ENCODE results near the gene CFAP46. TPM values are rescaled to one million over a fixed set of nuclear protein-coding genes. Genes with fewer than 3 reads are reported as not detected.

Gene CFAP46
- total RNA-seq, 2 experiments from 2014 or later = 0.34 TPM; not detected in 1

- no peak overlapping the region for H3K27ac Mint-ChIP-seq
- peaks cover 10% of the 10 kb centered on the region for H3K4me1 Mint-ChIP-seq (ENCODE audit: low read depth)
- peaks cover under 1% of the 10 kb centered on the region for H3K36me3 Mint-ChIP-seq (ENCODE audit: low read depth)
- no peak for TF ChIP-seq CTCF (IDR thresholded peaks at IDR 0.05)
- intact Hi-C loops (cut with micrococcal nuclease) = no loop called here
- ChIA-PET POLR2A (no interaction called here), CTCF (no interaction called here)
- H3K4me3 Mint-ChIP-seq = no peak overlapping the region
- ATAC-seq (no peak), DNase-seq (no peak)
- no peaks in the 10 kb centered on the region for H3K27me3 Mint-ChIP-seq
- peaks cover 5% of the 10 kb centered on the region for H3K9me3 Mint-ChIP-seq
Measured at GRCh38 chr10:132847416-132847777, 95.0 kb downstream of the CFAP46 start.

- peaks cover 10% of the 10 kb centered on the region for H3K4me1 Mint-ChIP-seq (ENCODE audit: low read depth)
- H3K9me3 Mint-ChIP-seq = peaks cover 10% of the 10 kb centered on the region
- peaks cover 2% of the 10 kb centered on the region for H3K27me3 Mint-ChIP-seq
- intact Hi-C loops (cut with micrococcal nuclease) = no loop called here
- H3K4me3 Mint-ChIP-seq = no peak overlapping the region
- no peak overlapping the region for H3K27ac Mint-ChIP-seq
- POLR2A ChIA-PET = no interaction called here
- ATAC-seq = no peak
- peaks cover 3% of the 10 kb centered on the region for H3K36me3 Mint-ChIP-seq (ENCODE audit: low read depth)
- DNase-seq = no peak
- TF ChIP-seq CTCF (IDR thresholded peaks at IDR 0.05) = no peak
- CTCF ChIA-PET = no interaction called here
Measured at GRCh38 chr10:132846631-132847415, 95.5 kb downstream of the CFAP46 start.

GRCh38 chr10:132845780-132846595, 96.4 kb downstream of the CFAP46 start:
- DNase-seq = no peak
- no peak for TF ChIP-seq CTCF (IDR thresholded peaks at IDR 0.05)
- H3K27me3 Mint-ChIP-seq = peaks cover 2% of the 10 kb centered on the region
- ChIA-PET POLR2A (no interaction called here), CTCF (interaction anchor here (1.1 kb wide), 1 partner anchor 278 kb away, joined by 3 read pairs; no protein-coding TSS in a partner anchor)
- peaks cover 3% of the 10 kb centered on the region for H3K36me3 Mint-ChIP-seq (ENCODE audit: low read depth)
- no peak overlapping the region for H3K27ac Mint-ChIP-seq
- peaks cover 10% of the 10 kb centered on the region for H3K4me1 Mint-ChIP-seq (ENCODE audit: low read depth)
- ATAC-seq = no peak
- intact Hi-C loops (cut with micrococcal nuclease) = no loop called here
- no peak overlapping the region for H3K4me3 Mint-ChIP-seq
- peaks cover 10% of the 10 kb centered on the region for H3K9me3 Mint-ChIP-seq

- ChIA-PET POLR2A (no interaction called here), CTCF (interaction anchor here (1.1 kb wide), 1 partner anchor 279 kb away, joined by 3 read pairs; no protein-coding TSS in a partner anchor)
- Mint-ChIP-seq H3K4me3 (no peak overlapping the region), H3K27ac (no peak overlapping the region), H3K4me1 (ENCODE audit: low read depth) (peaks cover 10% of the 10 kb centered on the region), H3K36me3 (ENCODE audit: low read depth) (peaks cover 3% of the 10 kb centered on the region), H3K27me3 (peaks cover 4% of the 10 kb centered on the region), H3K9me3 (peaks cover 10% of the 10 kb centered on the region)
- DNase-seq = no peak
- no peak for ATAC-seq
- intact Hi-C loops (cut with micrococcal nuclease) = no loop called here
- no peak for TF ChIP-seq CTCF (IDR thresholded peaks at IDR 0.05)
Measured at GRCh38 chr10:132845041-132845551, 97.3 kb downstream of the CFAP46 start.

Measured in activated CD8-positive, alpha-beta T cell treated with anti-CD3 and anti-CD28 coated beads for 36 hours (primary cell).